Measurements from ENCODE around the gene FOXP1.

GRCh38 chr3:71579935-71580406 is 3.6 kb downstream of the FOXP1 start:
- no peak for TF ChIP-seq EZH2 (IDR thresholded peaks at IDR 0.05; ENCODE audit: borderline replicate concordance, low read length)
- TF ChIP-seq, protein P1, sequence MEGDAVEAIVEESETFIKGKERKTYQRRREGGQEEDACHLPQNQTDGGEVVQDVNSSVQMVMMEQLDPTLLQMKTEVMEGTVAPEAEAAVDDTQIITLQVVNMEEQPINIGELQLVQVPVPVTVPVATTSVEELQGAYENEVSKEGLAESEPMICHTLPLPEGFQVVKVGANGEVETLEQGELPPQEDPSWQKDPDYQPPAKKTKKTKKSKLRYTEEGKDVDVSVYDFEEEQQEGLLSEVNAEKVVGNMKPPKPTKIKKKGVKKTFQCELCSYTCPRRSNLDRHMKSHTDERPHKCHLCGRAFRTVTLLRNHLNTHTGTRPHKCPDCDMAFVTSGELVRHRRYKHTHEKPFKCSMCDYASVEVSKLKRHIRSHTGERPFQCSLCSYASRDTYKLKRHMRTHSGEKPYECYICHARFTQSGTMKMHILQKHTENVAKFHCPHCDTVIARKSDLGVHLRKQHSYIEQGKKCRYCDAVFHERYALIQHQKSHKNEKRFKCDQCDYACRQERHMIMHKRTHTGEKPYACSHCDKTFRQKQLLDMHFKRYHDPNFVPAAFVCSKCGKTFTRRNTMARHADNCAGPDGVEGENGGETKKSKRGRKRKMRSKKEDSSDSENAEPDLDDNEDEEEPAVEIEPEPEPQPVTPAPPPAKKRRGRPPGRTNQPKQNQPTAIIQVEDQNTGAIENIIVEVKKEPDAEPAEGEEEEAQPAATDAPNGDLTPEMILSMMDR (conservative IDR thresholded peaks at IDR 0.05 in 1 of 2, IDR thresholded peaks at IDR 0.05 in 1 of 2; ENCODE audit: extremely low read depth in 1 of 2, insufficient read depth in 1 of 2, low read depth in 1 of 2, low read length in 2 of 2), result no peak

Data from mammary epithelial cell (primary cell).